ENCODE data around the gene PSTPIP2.
"Not testable (repeated sequence)": the region's sequence is repeated elsewhere in the genome, so short reads cannot be mapped to it uniquely, and the experiment has no call there.

PSTPIP2 gene

DNA sequence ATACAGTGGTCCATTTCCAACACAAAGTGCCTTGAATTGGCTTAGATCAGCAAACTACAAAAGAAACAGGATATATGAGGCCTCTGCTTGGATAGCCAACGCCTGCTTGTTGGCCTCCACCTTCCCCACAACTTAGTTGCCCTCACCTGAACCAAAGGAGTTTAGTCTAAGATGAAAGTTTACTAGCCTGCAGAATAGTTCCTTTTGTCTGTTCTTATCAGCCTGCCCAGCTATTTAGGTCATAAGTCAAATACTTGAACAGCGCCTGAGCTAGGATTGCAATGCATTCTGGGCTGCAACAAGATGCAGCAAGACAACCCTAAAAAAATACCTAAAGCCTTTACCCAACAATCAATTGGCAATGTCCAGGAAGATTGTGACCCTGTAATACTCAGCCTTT, 91.8 kb downstream of the PSTPIP2 start:
- no peak for DNase-seq

DNA sequence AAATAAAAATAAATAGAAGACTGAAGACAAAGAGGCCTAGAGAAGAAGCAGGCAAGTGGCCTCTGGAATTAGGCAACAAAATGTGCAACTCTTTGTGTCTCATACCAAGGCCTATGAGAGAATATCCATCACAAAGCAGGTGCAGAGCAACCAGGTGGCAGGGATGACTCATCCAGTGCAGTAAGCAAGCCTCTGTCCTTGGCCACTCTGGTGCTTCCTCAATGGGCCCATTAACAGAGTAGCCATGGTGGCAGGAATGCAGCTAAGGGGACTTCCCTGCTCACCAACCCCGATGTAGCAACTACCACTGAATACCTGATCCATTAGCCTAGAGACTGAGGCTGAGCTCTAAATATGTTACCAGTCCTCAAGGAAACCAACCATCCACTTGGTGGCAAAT, 94.0 kb downstream of the PSTPIP2 start:
- peak; percentile 62 for DNase-seq

DNA sequence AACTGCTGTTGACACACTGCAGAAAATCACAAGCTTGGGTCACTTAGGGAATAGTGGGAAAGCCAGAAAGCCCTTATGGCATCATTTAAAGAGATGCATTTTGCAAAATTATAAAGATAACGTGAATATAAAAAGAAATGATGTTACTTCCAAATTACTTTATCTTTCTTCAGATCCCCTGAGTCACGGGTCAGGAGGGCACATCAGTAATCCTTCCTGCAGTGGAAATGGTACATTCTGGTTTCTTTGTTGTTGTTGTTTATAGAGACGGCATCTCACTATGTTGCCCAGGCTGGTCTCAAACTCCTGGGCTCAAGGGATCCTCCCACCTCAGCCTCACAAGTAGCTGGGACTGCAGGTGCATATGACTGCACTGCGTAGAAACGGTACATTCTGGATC, 95.1 kb downstream of the PSTPIP2 start:
- no peak for DNase-seq

DNA sequence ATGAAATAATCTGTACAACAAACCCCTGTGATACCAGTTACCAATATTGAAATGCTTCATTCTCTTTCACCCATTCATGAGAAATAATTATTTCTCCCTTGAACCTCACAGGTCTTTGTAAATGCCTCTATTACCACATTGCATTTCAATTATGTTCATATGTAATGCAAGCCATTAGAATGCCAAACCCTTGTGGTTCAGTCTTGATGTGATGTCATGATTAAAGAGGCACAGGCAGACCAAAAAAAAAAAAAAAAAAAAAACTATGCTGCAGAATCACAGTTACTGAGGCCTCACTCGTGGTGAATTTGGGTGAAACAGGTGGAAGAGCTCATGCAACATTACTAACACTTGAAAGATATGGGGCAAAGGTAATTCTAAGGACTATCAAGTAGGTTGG, 95.5 kb downstream of the PSTPIP2 start:
- no peak for DNase-seq

DNA sequence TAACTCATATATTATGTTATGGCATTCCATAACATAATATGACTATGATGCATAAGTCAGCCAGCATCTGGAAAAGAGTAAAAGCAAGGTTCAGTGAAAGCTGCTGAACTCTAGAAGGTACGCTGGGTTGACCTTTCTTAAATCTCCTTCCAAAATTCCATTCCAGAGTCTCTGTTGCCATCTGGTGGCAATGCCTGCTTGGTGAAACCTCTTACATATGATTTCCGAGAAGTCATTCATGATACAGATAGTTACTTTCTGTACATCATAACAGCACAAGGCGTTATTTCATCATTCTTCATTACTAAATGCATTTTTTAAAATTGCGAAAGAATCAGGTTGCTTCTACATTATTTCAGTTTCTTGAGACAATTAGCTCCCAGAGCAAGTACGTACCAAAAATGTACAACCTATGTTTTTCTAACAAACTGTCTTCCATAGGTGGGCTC, 97.9 kb downstream of the PSTPIP2 start:
- DNase-seq, result peak; percentile 66

DNA sequence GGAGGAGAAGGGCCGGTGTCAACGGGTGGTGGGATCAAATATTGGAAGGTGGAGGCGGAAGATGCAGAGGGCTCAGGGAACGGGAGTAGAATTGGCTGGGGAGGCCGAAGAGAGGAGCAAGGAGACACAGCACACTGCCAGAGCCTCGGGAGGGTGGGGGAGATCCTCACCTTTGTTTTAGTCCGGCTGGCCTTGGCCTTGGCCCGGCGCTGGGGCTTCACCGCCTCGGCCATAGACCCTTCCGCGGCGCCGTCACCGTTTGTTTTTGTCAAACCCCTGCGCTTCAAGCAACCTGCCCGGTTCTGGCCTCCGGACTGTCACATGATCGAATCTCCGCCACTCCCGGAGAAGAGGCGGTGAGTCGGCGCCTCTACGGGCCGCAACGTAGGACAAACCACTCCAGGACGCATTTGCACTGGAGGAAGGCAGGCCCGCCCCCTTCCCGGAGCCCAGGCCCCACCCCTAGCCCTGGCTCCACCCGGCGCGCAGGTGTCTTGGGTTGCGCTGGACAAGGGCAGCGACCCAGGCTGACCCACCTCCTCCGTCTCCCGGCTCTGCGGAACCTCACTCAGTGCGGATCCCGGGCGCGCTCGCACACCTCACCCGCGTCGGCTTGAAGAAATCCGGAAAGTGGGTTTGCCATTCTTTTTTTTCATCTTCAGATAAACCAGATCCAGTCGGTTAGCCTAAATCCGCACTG, 104.9 kb downstream of the PSTPIP2 start, which contains the start of gene EPG5:
Gene EPG5, minus strand, starts transcription at position 323 of the 700 bp plus-strand sequence. Its CDS starts 90 bp downstream, at position 233.
- peak; percentile 91 for DNase-seq

DNA sequence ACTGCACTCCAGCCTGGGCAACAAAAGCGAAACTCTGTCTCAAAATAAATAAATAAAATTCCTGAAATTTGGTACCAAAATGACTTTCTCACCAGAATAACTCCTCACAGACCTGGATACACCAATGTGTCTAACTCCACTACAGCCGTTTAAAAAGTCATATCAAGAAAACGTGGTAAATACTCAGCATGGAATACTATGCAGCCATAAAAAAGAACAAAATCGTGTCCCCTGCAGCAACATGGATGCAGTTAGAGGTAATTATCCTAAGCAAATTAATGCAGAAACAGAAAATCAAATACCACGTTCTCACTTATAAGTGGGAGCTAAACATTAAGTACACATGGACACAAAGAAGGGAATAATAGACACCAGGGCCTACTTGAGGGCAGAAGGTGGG, 107.1 kb downstream of the PSTPIP2 start:
- not testable (repeated sequence) for DNase-seq

DNA sequence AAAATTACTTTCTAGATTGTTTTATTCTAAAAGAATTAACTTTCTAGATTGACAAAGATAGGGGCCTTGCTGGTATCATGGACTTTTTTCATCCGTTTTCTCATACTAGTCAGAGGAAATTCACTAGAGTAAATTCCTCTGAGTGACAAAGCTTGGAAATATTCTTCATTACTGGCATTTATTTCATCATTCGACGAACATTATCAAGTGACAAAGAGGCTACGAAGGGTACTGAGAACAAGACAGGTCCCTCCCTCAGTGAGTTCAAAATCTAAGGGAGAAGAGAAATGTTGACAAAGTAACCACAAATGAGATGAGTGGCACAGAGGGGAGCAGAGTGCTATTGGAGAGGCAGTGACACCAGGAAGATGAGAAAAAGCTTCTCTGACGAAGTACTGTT, 109.2 kb downstream of the PSTPIP2 start:
- no peak for DNase-seq

DNA sequence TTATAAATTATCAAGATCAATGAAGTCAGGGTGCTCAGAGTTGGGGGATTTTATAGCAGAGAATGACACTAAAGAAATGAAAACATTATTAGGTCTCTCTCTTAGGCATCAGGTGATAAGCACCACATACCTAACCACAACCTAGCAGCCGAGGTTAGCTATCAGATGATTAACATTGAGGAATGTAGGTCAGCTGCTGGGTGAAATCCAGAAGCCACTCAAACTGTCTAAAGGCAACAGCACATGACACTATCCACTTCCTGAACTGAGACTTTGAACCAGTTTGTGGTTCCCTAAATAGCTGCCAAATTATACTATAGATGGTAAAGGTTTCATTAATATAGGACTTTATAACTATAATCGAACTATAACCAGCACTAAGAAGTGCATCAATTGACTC, 109.6 kb downstream of the PSTPIP2 start:
- no peak for DNase-seq

DNA sequence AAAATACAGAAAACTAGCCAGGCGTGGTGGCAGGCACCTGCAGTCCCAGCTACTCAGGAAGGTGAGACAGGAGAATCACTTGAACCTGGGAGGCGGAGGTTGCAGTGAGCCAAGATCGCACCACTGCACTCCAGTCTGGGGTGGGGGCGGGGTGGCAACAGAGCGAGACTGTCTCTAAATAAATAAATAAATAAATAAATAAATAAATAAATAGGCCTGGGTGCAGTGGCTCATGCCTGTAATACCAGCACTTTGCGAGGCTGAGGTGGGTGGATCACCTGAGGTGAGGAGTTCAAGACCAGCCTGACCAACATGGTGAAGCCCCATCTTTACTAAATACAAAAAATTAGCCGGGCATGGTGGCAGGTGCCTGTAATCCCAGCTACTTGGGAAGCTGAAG, 112.6 kb downstream of the PSTPIP2 start:
- not testable (repeated sequence) for DNase-seq

DNA sequence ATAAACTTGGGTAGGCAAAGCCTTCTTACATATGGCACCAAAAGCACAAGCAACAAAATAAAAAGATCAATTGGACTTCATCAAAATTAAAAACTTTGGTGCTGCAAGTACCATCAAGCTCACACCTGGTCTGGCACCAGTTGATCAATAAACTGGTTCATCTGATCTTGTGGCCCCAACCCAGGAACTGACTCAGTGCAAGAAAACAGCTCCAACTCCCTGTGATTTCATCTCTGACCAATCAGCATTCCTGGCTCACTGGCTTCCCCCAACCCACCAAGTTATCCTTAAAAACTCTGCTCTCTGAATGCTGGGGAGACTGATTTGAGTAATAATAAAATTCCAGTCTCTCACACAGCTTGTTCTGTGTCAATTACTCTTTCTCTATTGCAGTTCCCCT, 113.3 kb downstream of the PSTPIP2 start:
- DNase-seq, result no peak

DNA sequence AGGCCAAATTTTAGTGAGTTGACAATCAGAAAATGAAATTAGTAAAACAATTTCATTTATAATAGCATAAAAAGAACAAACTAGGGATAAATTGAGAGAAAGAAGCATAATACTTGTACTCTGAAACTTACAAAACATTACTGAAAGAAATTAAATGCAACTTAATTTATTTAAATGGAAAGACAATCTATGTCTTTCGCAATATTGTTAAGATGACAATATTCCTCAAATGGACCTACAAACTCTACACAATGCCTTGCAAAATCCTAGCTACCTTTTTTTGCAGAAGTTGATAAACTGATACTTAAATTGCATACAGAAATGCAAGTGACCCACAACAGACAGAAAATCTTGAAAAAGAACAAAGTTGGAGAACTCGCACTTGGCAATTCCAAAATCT, 114.0 kb downstream of the PSTPIP2 start:
- DNase-seq, result no peak

DNA sequence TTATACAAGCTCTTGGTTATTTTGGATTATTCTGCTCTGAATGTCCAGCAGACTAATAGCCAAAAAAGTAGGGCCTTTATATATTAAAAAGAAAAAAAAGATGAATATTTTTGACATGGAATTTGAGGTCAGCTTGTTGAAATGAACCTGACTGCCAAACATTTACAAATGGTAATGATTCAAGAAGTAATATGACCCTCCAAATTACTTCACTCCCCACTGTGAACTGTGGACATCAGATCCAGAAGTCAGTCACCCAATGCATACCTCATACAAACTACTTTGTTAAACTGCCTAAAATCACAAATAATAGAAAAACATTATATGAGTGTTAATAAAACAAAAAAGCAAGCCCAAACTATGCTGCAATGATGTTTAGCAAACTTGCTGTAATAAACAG, 115.0 kb downstream of the PSTPIP2 start:
- DNase-seq, result no peak

DNA sequence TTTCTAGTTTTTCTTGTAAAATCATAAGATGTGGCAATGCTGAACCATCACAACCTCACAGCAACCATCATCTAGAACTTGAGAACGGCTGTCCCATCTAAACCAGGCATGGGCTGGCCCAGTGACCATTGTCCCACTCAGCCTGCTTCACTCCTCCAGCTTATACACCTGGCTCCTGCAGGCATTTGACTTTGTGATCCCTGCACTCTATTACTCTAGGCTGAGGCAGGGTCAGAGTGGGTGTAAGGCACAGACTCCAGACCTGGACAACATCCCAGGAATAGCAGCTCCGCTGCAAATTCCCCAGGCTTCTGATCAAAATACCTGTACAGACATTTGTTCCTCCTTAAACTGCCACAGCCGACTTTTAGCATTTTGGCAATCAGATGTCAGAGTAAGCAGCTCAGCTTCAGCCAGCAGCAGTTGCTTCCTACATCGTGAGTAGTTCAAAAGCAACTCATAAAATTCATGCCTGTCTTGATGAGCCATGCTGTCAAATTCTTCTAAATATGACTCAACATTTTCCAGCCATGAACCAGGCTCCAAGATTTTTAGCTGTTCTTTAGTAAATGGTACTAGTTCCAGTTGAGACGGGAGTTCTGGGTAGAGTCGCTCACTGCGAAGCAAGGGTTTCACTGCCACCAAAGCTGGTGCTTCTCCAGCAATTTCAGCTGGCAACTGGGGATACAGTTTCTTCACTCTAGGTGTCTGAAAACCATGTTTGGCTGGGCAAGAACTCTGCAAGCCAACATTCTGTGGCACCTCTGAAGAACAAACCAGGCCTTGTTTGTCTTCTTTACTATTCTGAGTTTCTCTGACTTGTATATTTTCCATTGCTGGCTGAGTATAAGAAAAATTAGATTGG, 117.8 kb downstream of the PSTPIP2 start:
- no peak for DNase-seq

DNA sequence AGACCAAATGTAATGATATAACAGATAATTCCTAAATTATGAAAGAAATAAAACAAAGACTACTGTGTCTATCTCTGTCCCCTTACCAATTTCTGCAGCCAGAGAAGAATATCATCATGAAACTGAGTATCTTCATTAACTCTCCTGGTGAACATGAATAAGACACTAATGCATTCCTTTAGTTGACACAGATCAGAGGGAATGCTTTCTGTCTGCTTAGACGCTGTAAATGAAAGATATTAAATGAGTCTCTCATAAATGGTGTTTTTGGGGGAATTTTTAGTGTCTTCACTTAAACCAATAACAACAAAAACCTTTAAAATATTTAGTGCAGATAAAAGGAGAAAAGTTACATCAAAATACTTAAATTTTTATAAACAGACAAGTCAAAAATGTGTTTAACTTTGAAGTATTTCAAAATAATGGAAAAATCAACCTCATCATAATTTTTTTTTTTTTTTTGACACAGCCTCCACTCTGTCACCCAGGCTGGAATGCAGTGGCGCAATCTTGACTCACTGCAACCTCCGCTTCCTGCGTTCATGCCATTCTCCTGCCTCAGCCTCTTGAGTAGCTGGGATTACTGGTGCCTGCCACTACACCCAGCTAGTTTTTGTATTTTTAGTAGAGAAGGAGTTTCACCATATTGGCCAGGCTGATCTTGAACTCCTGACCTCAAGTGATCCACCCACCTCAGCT, 120.9 kb downstream of the PSTPIP2 start:
- no peak for DNase-seq

DNA sequence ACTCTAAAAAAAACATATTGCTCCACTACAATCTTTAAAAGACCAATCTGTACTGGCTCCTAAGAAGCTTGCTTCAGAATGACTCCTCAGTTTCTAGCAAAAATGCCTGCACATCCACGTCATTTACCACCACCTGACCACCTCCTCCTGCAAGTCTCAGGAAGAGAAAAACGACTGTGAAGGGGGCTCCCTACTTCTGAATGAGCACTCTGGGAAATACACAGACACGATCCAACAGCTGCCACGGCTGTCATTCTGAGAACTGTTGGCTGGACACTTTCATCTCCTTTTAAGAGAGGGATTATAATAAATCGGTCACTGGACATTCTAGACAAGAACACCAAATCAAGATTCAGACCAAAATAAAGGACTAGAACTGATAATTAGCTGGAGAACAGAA, 126.4 kb downstream of the PSTPIP2 start:
- DNase-seq, result no peak

DNA sequence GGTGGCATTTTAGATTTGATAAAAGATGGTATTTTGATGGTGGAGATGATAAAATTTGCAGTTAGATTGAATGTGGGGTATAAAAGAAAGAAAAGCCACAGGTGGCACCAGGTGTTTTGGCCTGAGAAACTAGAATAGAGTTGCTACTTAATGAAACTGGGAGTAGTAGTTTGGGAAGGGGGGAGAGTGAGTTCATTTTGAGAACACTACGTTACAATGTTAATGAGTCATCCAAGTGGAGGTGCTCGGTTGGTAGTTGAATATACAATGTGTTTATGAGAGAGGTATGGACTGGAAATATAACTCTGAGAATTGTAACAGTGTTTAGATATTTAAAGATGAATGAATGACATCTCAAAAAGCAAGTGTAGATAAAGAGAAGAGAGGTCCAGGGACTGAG, 131.3 kb downstream of the PSTPIP2 start:
- DNase-seq, result no peak

DNA sequence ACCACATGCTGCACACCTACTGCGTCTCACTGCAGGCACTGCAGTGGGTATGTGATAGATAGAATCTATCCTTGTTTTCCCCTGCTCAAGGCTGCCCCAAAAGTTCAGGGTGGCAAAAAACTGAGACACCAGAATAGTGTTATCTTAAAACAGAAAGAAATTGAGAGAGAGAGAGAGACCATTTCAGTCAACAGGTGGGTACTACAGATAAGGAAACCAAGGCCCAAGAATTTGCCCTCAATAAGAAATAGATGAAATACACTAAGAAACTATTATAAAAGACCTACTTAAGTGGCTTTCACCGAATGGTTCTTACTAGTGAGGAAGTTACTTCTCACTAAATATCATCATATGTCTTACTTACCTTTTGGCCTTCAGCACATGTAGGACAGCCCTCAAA, 132.8 kb downstream of the PSTPIP2 start:
- no peak for DNase-seq

DNA sequence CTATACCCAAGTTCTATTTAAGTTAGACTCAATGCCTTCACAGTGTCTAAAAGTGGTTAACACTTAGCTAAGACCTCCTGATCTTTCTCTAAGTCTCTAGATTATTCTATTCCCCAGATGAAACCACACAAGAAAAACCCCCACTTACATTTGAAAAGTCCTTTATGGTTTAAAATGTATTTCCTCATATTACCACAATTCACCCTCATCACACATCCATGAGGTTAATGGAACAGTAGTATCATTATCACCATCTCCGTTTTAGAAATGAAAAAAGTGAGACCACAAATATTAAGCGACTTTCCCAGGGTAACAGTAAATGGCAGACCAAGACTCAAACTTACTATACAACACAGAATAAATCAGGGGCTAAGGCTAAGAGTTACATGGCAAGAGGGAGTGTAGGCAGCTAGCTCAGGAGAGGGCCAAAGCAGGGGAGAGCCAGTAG, 133.5 kb downstream of the PSTPIP2 start:
- no peak for DNase-seq

DNA sequence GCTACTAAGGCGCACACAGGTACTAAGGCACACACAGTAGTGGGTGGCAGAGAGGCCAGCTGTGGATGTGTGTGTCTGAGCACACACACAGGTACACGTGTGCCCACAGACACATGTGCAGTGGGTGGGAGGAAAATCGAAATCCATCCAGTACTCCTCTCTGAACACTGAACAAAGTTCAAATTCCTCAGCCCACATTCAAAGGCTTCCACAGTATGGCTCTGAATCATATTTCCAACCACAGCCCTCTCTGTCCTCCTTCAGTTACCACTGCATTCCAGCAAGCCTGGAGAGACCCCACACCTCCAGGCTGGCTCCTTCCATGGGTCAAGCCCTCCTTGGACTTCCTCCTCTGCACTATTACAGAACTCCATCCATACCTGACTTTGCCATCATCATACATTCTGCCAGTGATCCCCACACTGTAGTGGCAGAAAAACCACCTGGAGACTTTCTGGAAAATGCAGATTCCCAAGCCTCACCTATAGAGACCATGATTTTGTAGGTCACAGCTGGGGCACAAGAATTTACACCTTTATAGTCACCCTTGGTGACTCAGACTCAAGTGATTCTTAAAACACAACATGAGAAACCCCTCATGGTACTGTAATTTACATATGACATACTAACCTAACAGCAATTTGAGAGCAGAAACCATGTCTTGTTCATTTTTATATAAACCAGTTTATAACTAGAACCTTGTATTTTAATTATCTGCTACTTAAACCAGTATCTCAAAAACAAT, 136.3 kb downstream of the PSTPIP2 start:
- DNase-seq, result no peak
